H1 (cell line): ENCODE data around the gene CNPY4.

Source experiments
- CTCF ChIP-seq, 3 experiments: IDR thresholded peaks; 1 replicate in 2 of 3; 2 replicates in 1 of 3; pipeline versions ENCODE4 v1.5.1 to v1.6.1; 2011; ENCODE audit warnings: low read length in 3 of 3, mild to moderate bottlenecking in 3 of 3, inconsistent platforms in 2 of 3, low read depth in 1 of 3, moderate library complexity in 1 of 3; ENCODE audit not compliant: insufficient read depth in 1 of 3; ENCODE audit errors: control extremely low read depth in 1 of 3
- EP300 ChIP-seq, 2 experiments: IDR thresholded peaks; 1 replicate in 1 of 2; 2 replicates in 1 of 2; pipeline ENCODE4 v1.6.1; 2011 to 2012; ENCODE audit warnings: low read depth in 2 of 2, low read length in 2 of 2, mild to moderate bottlenecking in 2 of 2, borderline replicate concordance in 1 of 2, inconsistent platforms in 1 of 2, moderate library complexity in 1 of 2
- JUN ChIP-seq: IDR thresholded peaks from 2 replicates; pipeline ENCODE4 v1.6.1; 2011; ENCODE audit warnings: low read depth, mild to moderate bottlenecking, improper control_type of control experiment, low read length
- SUZ12 ChIP-seq: fragments of 200-600 bp; sonication (generic); IDR thresholded peaks from 2 replicates; pipeline ENCODE4 v1.6.1; 2012; ENCODE audit warnings: mild to moderate bottlenecking, inconsistent platforms, low read length, moderate library complexity, mixed read lengths
- TCF12 ChIP-seq: IDR thresholded peaks from 2 replicates; pipeline ENCODE4 v1.6.1; 2011; ENCODE audit warnings: low read depth, mild to moderate bottlenecking, low read length
- USF2 ChIP-seq: IDR thresholded peaks from 2 replicates; pipeline ENCODE4 v1.6.1; 2011; ENCODE audit warnings: low read length, improper control_type of control experiment

DNA sequence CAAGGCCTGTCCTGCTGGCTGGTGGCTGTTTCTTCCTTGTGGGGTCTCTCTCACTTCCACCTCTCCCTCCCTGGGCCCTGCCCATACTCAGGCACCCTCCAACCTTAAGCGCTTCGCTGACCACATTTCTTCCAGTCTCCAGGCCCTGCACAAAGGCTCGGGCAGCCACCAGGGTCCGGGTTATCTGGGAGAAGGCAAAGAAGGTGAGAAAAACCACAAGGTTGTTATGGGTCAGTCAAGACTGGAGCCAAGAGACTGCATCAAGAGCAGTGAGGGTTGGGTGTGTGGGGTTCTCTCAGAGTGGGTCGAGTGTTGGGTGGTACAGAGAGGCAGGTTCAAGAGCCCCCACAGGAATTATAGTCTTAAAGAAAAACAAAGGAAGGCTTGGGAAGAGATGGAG lies 55.1 kb downstream of the CNPY4 start:
- TF ChIP-seq TCF12 (no peak), EP300 (IDR thresholded peaks at IDR 0.05; ENCODE audit: borderline replicate concordance in 1 of 2, low read depth in 2 of 2, low read length in 2 of 2) (no peak), JUN (no peak), CTCF (IDR thresholded peaks at IDR 0.05; ENCODE audit: control extremely low read depth in 1 of 3, insufficient read depth in 1 of 3, low read depth in 1 of 3, low read length in 3 of 3) (no peak), SUZ12 (no peak), USF2 (no peak)
